HG03175 (cell line): ENCODE data around the gene RAPSN.

Experiments used
- ATAC-seq: cut with Tn5 transposase; IDR thresholded peaks from one replicate; pipeline ENCODE4 v1.9.1; 2021; ENCODE audit warnings: mild to moderate bottlenecking, moderate library complexity; ENCODE audit not compliant: unreplicated experiment

The RAPSN gene

DNA sequence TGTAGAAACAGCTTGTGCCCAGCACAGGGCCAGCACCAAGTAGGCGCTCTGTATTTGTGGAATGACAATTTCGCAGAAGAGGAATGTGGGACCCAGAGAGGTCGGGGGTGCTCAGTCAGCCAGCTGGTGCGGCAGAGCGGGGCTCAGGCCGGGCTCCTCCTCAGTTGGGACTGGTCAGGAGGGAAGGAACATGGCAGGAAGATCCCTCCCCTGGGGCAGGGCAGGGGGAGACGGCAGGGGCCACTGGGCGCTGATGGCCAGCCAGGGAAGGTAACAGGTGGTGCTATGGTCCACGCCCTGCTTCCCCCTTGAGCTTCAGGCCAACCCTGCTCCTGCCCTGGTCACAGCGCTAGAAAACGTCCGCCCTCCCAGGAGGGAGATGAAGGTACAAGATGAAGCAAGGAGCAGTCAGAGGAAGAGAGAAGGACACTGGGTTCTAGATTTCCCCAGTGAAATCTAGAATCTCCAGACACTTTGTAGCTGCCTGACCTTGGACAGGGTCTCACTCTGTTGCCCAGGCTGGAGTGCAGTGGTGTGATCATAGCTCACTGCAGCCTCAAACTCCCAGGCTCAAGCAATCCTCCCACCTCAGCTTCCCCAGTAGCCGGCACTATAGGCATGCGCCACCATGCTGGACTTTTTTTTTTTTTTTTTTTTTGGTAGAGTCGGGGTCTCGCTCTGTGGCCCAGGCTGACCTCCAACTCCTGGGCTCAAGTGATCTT, 57.1 kb downstream of the RAPSN start:
- ATAC-seq = no peak

DNA sequence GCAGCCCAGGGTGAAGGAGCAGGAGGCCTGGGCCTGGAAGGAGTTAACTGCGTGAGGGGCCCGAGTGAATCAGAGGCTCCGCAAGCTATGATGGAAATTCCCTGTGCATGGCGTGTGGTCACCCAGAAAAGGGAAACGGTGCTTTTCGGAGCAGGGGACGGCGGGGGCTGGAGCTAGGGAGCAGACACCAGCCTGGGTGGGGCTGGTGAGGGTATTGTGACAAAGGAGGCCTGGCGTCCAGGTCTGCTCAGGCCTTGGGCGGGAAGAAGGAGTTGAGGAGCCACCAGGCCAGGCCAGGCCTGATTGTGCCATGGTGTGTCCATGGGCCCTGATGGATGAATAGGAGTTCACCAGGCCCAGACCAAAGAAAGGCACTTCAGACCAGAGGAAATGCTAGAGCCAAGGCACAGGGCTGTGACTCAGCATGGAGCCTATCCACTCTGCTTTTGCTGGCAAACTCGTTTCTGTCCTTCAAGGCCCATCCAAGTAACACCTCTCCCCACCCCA, 57.8 kb downstream of the RAPSN start:
- no peak for ATAC-seq

DNA sequence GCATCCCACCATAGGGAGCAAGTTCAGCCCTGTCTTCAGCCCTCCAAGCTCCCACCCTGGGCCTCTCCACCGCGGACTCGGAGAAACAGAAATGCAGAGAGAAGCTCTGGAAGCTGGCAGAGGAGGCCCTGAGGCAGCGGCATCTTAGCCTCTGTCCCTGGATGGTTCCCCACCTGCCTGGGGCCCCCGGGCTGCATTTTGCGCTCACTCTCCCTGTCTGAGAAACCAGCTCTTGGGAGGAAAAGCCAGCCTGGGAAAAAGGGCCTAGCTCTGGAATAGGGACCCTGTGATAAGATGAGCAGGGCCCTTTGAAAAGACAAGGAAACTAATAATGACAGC, 58.5 kb downstream of the RAPSN start:
- ATAC-seq = no peak

DNA sequence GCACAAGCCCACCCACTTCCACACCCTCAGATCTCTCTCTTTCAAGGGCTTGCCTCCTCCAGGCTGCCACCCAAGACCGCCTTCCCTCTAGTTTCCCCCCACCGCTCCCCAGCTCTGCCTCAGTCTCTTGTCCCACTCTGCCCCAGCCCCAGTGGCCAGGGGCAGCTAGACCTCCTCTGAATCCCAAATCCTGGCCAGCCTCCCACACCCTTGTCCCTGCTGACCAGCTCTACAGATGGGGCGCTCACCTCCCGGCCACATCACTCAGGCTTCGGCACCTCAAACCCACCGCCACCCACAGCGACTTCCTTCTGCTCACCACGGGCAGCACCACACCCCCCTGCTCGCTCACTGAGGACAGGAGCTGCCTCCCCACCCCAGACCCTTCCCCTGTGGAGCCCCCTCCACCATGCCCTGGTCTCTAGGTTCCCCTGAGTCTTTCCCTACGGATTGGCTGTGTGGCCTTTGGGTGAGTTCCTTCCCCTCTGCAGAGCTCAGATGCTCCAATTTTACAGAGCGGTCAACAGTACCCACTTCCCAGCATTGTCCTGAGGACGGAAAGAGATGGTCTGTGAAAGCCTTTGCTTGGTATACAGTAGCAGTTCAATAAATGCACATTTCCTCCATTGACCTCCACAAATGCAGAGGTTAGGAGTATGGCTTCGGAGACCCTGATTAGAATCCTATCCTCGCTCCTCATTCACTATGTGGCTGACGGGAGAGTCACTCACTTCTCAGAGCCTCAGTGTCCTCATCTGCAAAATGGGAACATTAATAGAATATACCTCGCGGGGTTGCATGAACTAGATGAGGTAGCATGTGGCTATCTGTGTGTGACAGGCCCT, 59.1 kb downstream of the RAPSN start:
- no peak for ATAC-seq

DNA sequence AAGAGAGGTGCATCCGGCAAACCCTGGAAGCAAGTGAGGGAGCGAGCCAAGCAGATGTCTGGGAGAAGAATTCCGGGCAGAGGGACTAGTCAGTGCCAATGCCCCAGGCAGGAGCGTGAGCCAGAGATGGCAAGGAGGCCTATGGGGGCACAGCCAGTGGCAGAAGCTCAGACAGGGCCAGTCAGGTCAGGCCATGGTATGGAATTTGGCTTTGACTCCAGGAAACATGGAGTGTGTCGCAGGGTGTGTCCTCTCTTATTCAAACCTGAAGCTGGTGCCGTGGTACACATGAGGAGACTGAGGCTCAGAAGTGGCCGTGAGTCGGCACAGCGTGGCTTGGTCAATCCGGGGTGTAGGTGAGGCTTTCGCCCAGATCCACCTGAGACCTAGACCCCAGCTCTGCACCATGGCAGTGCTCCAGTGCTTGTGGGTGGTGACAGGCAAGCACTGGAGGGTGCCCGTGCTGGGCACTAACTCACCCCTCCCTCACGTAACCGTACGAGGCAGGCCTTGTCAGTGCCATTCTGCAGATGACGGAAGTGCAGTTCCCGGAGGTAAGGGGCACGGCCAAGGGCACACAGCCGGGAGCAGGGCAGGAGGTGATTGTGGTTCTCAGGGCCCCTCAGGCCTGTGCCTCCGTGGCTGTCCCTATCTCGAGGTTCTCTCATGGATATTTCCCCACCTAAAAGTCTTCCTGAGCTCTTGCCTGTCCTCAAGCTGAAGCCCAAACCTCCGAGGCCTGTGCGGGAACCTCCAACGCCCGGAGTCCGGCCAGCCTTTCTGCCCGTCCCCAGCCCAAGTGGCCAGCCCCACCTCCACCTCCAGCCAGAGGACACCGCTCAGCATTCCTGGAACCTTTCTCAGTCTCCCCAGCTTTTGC, 60.0 kb downstream of the RAPSN start:
- ATAC-seq = no peak

DNA sequence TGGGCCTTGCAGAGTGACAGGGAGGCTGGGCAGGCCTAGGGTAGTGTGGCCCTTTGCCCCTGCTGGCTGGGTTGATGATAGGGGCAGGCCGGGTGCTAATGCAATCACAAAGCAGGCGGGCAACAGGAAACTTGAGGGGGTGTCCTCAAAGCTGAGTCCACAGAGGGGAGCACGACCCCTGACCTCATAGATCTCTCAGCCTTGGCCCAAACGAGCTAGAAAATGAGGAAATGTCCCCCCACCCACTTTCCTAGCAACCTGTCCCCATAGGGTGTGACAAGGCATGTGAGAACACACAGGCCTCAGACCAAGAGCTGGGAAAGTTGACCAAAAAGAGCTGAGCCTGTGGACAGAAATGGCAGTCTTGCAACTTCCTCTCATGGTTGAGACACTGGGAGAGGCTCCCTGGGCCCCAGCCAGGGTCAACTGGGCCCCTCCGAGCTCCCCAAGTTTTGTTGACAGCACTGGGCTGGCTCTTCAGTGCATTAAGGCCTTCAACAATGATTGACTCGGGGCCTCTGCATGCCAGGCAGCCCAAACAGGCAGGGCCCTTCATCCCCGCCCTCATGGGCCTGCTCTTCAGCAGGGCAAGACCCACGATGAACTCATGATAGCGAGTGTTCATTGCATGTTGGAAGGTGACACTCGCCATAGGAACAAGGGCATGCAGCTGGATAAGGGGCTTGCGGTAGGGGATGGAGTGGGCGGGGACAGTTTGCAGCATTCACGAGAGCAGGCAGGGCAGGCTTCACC, 60.8 kb downstream of the RAPSN start:
- ATAC-seq = no peak
